Gastrocnemius medialis (tissue), 4 donors: ENCODE measurements around the gene ACOXL.

Experiments
- POLR2A ChIP-seq, 2 donors: fragments of 450-650 bp; IDR thresholded peaks; one replicate each; pipeline ENCODE4 v1.6.1; 2017; ENCODE audit warnings: antibody characterized with exemption in 2 of 2, mild to moderate bottlenecking in 2 of 2, moderate library complexity in 2 of 2
- TF ChIP-seq, protein P1 (sequence below), 5 experiments: fragments of 450-650 bp in 3 of 5; fragments of 200-600 bp in 2 of 5; sonication (generic) in 2 of 5; IDR thresholded peaks in 4 of 5; conservative IDR thresholded peaks in 1 of 5; 1 replicate in 4 of 5; 2 replicates in 1 of 5; pipeline ENCODE4 v1.5.1; 2016 to 2019; ENCODE audit warnings: antibody characterized with exemption in 5 of 5, mild to moderate bottlenecking in 3 of 5, moderate library complexity in 3 of 5

DNA sequence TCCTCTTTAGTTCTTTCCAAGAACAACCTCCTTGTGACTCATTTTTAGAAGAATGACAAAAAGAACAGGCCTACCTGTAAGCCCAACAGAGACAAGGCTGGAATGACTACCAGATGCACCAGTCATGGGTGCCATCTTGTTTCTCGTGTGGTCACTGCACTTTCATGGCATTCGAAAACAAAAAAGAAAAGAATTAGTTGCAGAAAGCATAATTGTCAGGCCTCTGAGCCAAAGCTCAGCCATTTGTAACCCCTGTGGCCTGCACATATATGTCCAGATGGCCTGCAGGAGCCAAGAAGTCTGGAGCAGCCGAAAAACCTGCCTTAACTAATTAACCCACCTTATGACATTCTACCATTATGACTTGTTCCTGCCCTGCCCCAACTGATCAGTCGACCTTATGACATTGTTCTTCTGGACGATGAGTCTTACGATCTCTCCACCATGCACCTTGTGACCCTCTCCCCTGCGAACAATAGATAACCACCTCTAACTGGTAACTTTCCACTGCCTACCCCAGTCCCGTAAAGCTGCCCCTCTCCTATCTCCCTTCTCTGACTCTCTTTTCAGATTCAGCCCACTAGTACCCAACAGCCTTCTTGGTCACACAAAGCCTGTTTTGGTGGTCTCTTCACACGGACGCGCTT is 40.6 kb upstream of the ACOXL start:
- TF ChIP-seq POLR2A (IDR thresholded peaks at IDR 0.05): no peak
- TF ChIP-seq, protein P1, sequence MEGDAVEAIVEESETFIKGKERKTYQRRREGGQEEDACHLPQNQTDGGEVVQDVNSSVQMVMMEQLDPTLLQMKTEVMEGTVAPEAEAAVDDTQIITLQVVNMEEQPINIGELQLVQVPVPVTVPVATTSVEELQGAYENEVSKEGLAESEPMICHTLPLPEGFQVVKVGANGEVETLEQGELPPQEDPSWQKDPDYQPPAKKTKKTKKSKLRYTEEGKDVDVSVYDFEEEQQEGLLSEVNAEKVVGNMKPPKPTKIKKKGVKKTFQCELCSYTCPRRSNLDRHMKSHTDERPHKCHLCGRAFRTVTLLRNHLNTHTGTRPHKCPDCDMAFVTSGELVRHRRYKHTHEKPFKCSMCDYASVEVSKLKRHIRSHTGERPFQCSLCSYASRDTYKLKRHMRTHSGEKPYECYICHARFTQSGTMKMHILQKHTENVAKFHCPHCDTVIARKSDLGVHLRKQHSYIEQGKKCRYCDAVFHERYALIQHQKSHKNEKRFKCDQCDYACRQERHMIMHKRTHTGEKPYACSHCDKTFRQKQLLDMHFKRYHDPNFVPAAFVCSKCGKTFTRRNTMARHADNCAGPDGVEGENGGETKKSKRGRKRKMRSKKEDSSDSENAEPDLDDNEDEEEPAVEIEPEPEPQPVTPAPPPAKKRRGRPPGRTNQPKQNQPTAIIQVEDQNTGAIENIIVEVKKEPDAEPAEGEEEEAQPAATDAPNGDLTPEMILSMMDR (IDR thresholded peaks at IDR 0.05 in 4 of 5, conservative IDR thresholded peaks at IDR 0.05 in 1 of 5): no peak
